IPS DF 6.9 (cell line): ENCODE measurements around the gene SORCS2.

Source experiments
- DNase-seq: peaks from one replicate; pipeline ENCODE4 v3.0.0-alpha.2; 2013; ENCODE audit warnings: low read depth, low spot score
- H3K27ac ChIP-seq: one replicate; pipeline ENCODE4 v1.5.1; 2013; ENCODE audit warnings: low read length, control low read depth
- H3K27me3 ChIP-seq: 2 replicates; pipeline ENCODE4 v1.6.1; 2013; ENCODE audit warnings: mild to moderate bottlenecking, low read length; ENCODE audit not compliant: control insufficient read depth, insufficient read depth
- H3K36me3 ChIP-seq: 2 replicates; pipeline ENCODE4 v1.6.1; 2013; ENCODE audit warnings: low read length; ENCODE audit not compliant: control insufficient read depth, insufficient read depth
- H3K4me1 ChIP-seq: 2 replicates; pipeline ENCODE4 v1.6.1; 2013; ENCODE audit warnings: low read length; ENCODE audit not compliant: control insufficient read depth, insufficient read depth
- H3K4me3 ChIP-seq: 2 replicates; pipeline ENCODE4 v1.5.1; 2013; ENCODE audit warnings: mild to moderate bottlenecking, low read length
- H3K9me3 ChIP-seq: 2 replicates; pipeline ENCODE4 v1.6.1; 2013; ENCODE audit warnings: low read length, inconsistent platforms; ENCODE audit not compliant: control insufficient read depth, insufficient read depth
- WGBS: extraction: QIAGEN DNeasy Blood & Tissue Kit; methylation state at CpG from one replicate; pipeline ENCODE4 v1.1.7; 2013; ENCODE audit warnings: mixed read lengths, missing lambda C conversion rate; ENCODE audit not compliant: insufficient read length, insufficient coverage; 5-methylcytosine and 5-hydroxymethylcytosine counted together

The SORCS2 gene

GRCh38 chr4:7487502-7487901 lies 295.2 kb downstream of the SORCS2 start:
- no peak overlapping the region for H3K4me3 ChIP-seq
- no peaks in the 10 kb centered on the region for H3K27me3 ChIP-seq
- no CpG with 5 or more reads among the region's 10 CpGs for WGBS
- H3K4me1 ChIP-seq, result no peaks in the 10 kb centered on the region
- no peak overlapping the region for H3K27ac ChIP-seq
- no peak for DNase-seq
- no peaks in the 10 kb centered on the region for H3K36me3 ChIP-seq
- no peaks in the 10 kb centered on the region for H3K9me3 ChIP-seq

GRCh38 chr4:7487998-7488671 lies 295.8 kb downstream of the SORCS2 start:
- no CpG with 5 or more reads among the region's 15 CpGs for WGBS
- H3K27ac ChIP-seq, result no peak overlapping the region
- DNase-seq, result no peak
- no peaks in the 10 kb centered on the region for H3K36me3 ChIP-seq
- H3K4me1 ChIP-seq, result no peaks in the 10 kb centered on the region
- no peaks in the 10 kb centered on the region for H3K27me3 ChIP-seq
- H3K9me3 ChIP-seq, result no peaks in the 10 kb centered on the region
- H3K4me3 ChIP-seq, result no peak overlapping the region

GRCh38 chr4:7491915-7492314 lies 299.6 kb downstream of the SORCS2 start:
- Histone ChIP-seq H3K4me3 (no peak overlapping the region), H3K36me3 (no peaks in the 10 kb centered on the region), H3K27me3 (no peaks in the 10 kb centered on the region), H3K27ac (no peak overlapping the region), H3K4me1 (no peaks in the 10 kb centered on the region), H3K9me3 (no peaks in the 10 kb centered on the region)
- WGBS, result no CpG with 5 or more reads among the region's 6 CpGs
- no peak for DNase-seq

- Histone ChIP-seq H3K4me1 (no peaks in the 10 kb centered on the region), H3K27ac (no peak overlapping the region), H3K36me3 (no peaks in the 10 kb centered on the region), H3K9me3 (no peaks in the 10 kb centered on the region), H3K27me3 (no peaks in the 10 kb centered on the region), H3K4me3 (no peak overlapping the region)
- no peak for DNase-seq
- no CpG with 5 or more reads among the region's 16 CpGs for WGBS
Observed at GRCh38 chr4:7498446-7499200, 306.3 kb downstream of the SORCS2 start.

GRCh38 chr4:7499661-7500060 lies 307.3 kb downstream of the SORCS2 start:
- Histone ChIP-seq H3K27ac (no peak overlapping the region), H3K9me3 (no peaks in the 10 kb centered on the region), H3K27me3 (no peaks in the 10 kb centered on the region), H3K36me3 (no peaks in the 10 kb centered on the region), H3K4me3 (no peak overlapping the region), H3K4me1 (no peaks in the 10 kb centered on the region)
- no peak for DNase-seq
- no CpG with 5 or more reads among the region's 16 CpGs for WGBS

GRCh38 chr4:7500404-7500803 lies 308.1 kb downstream of the SORCS2 start:
- Histone ChIP-seq H3K27ac (no peak overlapping the region), H3K4me1 (no peaks in the 10 kb centered on the region), H3K9me3 (no peaks in the 10 kb centered on the region), H3K4me3 (no peak overlapping the region), H3K27me3 (no peaks in the 10 kb centered on the region), H3K36me3 (no peaks in the 10 kb centered on the region)
- DNase-seq, result no peak
- WGBS, result no CpG with 5 or more reads among the region's 10 CpGs

GRCh38 chr4:7501314-7501713 lies 309.0 kb downstream of the SORCS2 start:
- WGBS, result no CpG with 5 or more reads among the region's 11 CpGs
- H3K9me3 ChIP-seq, result no peaks in the 10 kb centered on the region
- H3K36me3 ChIP-seq, result no peaks in the 10 kb centered on the region
- H3K27ac ChIP-seq, result no peak overlapping the region
- H3K27me3 ChIP-seq, result no peaks in the 10 kb centered on the region
- DNase-seq, result no peak
- no peak overlapping the region for H3K4me3 ChIP-seq
- no peaks in the 10 kb centered on the region for H3K4me1 ChIP-seq

- no peaks in the 10 kb centered on the region for H3K9me3 ChIP-seq
- H3K27ac ChIP-seq, result no peak overlapping the region
- no peak overlapping the region for H3K4me3 ChIP-seq
- no peaks in the 10 kb centered on the region for H3K27me3 ChIP-seq
- WGBS, result no CpG with 5 or more reads among the region's 11 CpGs
- DNase-seq, result no peak
- H3K4me1 ChIP-seq, result no peaks in the 10 kb centered on the region
- no peaks in the 10 kb centered on the region for H3K36me3 ChIP-seq
Observed at GRCh38 chr4:7501873-7502272, 309.5 kb downstream of the SORCS2 start.

- Histone ChIP-seq H3K27ac (no peak overlapping the region), H3K9me3 (no peaks in the 10 kb centered on the region), H3K4me1 (no peaks in the 10 kb centered on the region), H3K27me3 (no peaks in the 10 kb centered on the region), H3K36me3 (no peaks in the 10 kb centered on the region), H3K4me3 (no peak overlapping the region)
- DNase-seq, result no peak
- WGBS, result no CpG with 5 or more reads among the region's 15 CpGs
Observed at GRCh38 chr4:7503559-7504249, 311.4 kb downstream of the SORCS2 start.

- no peak overlapping the region for H3K4me3 ChIP-seq
- no peaks in the 10 kb centered on the region for H3K27me3 ChIP-seq
- DNase-seq, result no peak
- no CpG with 5 or more reads among the region's 25 CpGs for WGBS
- no peak overlapping the region for H3K27ac ChIP-seq
- no peaks in the 10 kb centered on the region for H3K9me3 ChIP-seq
- no peaks in the 10 kb centered on the region for H3K4me1 ChIP-seq
- no peaks in the 10 kb centered on the region for H3K36me3 ChIP-seq
Observed at GRCh38 chr4:7505116-7505900, 313.0 kb downstream of the SORCS2 start.
